ENCODE measurements around the gene GJC2. TPM values are rescaled to one million over a fixed set of nuclear protein-coding genes. Genes with fewer than 3 reads are reported as not detected.

Gene GJC2
- total and polyA plus RNA-seq, 3 donors from 2014 or later, result 2.0 to 4.2 (median 2.6) TPM

GRCh38 chr1:228134591-228134990 lies 15.1 kb upstream of the GJC2 start:
- no peaks in the 10 kb centered on the region for H3K27me3 ChIP-seq
- DNase-seq, result no peak
- no peaks in the 10 kb centered on the region for H3K9me3 ChIP-seq
- WGBS, 2 donors, result 81 to 86% methylated on average over 12 of the region's 12 CpGs
- H3K36me3 ChIP-seq (ENCODE audit: low read depth, missing control alignments), result no peaks in the 10 kb centered on the region
- no peak for TF ChIP-seq CTCF (IDR thresholded peaks at IDR 0.05)
- TF ChIP-seq POLR2A (IDR thresholded peaks at IDR 0.05), result no peak
- intact Hi-C loops (cut with DNase I; ENCODE audit: low total_unique reads), result loop anchor here (10.0 kb wide), 1 partner anchor 360 kb away; no protein-coding TSS in a partner anchor
- H3K4me1 ChIP-seq, result no peaks in the 10 kb centered on the region
- H3K4me3 ChIP-seq, result no peak overlapping the region
- no peak overlapping the region for H3K27ac ChIP-seq

- no peak overlapping the region for H3K4me3 ChIP-seq
- intact Hi-C loops (cut with DNase I; ENCODE audit: low total_unique reads), result loop anchor here (10.0 kb wide), 1 partner anchor 358 kb away; no protein-coding TSS in a partner anchor
- peaks cover 9% of the 10 kb centered on the region for H3K4me1 ChIP-seq
- H3K9me3 ChIP-seq, result no peaks in the 10 kb centered on the region
- 57 to 75% methylated on average over 1 of the region's 1 CpG for WGBS, 2 donors
- no peak overlapping the region for H3K27ac ChIP-seq
- H3K36me3 ChIP-seq (ENCODE audit: low read depth, missing control alignments), result no peaks in the 10 kb centered on the region
- no peaks in the 10 kb centered on the region for H3K27me3 ChIP-seq
- DNase-seq, result no peak
- TF ChIP-seq POLR2A (IDR thresholded peaks at IDR 0.05), result no peak
- no peak for TF ChIP-seq CTCF (IDR thresholded peaks at IDR 0.05)
Measured at GRCh38 chr1:228136901-228137300, 12.8 kb upstream of the GJC2 start.

- peak overlapping the region; percentile 97 to 99 for H3K27ac ChIP-seq
- no peaks in the 10 kb centered on the region for H3K27me3 ChIP-seq
- peak overlapping the region; percentile 94 to 99 for H3K4me3 ChIP-seq
- no peaks in the 10 kb centered on the region for H3K36me3 ChIP-seq (ENCODE audit: low read depth, missing control alignments)
- intact Hi-C loops (cut with DNase I; ENCODE audit: low total_unique reads), result loop anchor here (10.0 kb wide), 1 partner anchor 355 kb away; no protein-coding TSS in a partner anchor
- peaks cover 23% of the 10 kb centered on the region for H3K4me1 ChIP-seq
- 14 to 17% methylated on average over 30 of the region's 30 CpGs for WGBS, 2 donors
- TF ChIP-seq CTCF (IDR thresholded peaks at IDR 0.05) (no peak), POLR2A (IDR thresholded peaks at IDR 0.05) (no peak)
- no peaks in the 10 kb centered on the region for H3K9me3 ChIP-seq
- no peak for DNase-seq
Measured at GRCh38 chr1:228139406-228139930, 10.3 kb upstream of the GJC2 start.

GRCh38 chr1:228139931-228140723 lies 9.6 kb upstream of the GJC2 start, which contains the start of gene GUK1:
TSS of gene GUK1 (plus strand) at chr1:228140279. CDS start at chr1:228140303, 24 bp downstream.
- H3K36me3 ChIP-seq (ENCODE audit: low read depth, missing control alignments), result no peaks in the 10 kb centered on the region
- H3K27ac ChIP-seq, result peak within 1 kb of the TSS; percentile 97 to 99
- intact Hi-C loops (cut with DNase I; ENCODE audit: low total_unique reads), result loop anchor here (10.0 kb wide), 1 partner anchor 355 kb away; no protein-coding TSS in a partner anchor
- H3K4me1 ChIP-seq, result peaks cover 26% of the 10 kb centered on the region
- H3K27me3 ChIP-seq, result no peaks in the 10 kb centered on the region
- 0% methylated on average over 22 to 75 of the region's 95 CpGs for WGBS, 2 donors
- peak within 1 kb of the TSS; percentile 94 to 99 for H3K4me3 ChIP-seq
- H3K9me3 ChIP-seq, result no peaks in the 10 kb centered on the region
- TF ChIP-seq POLR2A (IDR thresholded peaks at IDR 0.05) (peak; percentile 80), CTCF (IDR thresholded peaks at IDR 0.05) (peak in 2 of 3 experiments; percentile 11 to 62)
- DNase-seq, result peak; percentile 100

Measured in testis (tissue), 3 donors.